CD4-positive, alpha-beta T cell treated with Interleukin-1 beta for 1 hour (primary cell): ENCODE measurements around the gene MTIF2.
A peak's percentile ranks its signal among the peaks of the same experiment; 100 is the strongest.
"Not testable (repeated sequence)": the region's sequence is repeated elsewhere in the genome, so short reads cannot be mapped to it uniquely, and the experiment has no call there.

Source experiments
- DNase-seq, 2 donors: peaks; one replicate each; pipeline ENCODE4 v3.0.0-alpha.2; 2020 to 2022

Gene MTIF2

DNA sequence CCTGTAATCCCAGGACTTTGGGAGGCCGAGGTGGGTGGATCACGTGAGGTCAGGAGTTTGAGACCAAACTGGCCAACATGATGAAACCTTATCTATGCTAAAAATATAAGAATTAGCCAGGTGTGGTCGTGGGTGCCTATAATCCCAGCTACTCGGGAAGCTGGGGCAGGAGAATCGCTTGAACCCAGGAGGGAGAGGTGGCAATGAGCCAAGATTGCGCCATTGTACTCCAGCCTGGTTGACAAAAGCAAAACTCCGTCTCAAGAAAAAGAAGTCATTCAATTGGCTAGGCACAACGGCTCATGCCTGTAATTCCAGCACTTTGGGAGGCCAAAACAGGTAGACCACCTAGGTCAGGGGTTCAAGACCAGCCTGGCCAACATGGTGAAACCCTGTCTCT is 27.4 kb downstream of the MTIF2 start:
- not testable (repeated sequence) for DNase-seq

GRCh38 chr2:55239656-55240222 is 29.3 kb downstream of the MTIF2 start:
- no peak for DNase-seq

DNA sequence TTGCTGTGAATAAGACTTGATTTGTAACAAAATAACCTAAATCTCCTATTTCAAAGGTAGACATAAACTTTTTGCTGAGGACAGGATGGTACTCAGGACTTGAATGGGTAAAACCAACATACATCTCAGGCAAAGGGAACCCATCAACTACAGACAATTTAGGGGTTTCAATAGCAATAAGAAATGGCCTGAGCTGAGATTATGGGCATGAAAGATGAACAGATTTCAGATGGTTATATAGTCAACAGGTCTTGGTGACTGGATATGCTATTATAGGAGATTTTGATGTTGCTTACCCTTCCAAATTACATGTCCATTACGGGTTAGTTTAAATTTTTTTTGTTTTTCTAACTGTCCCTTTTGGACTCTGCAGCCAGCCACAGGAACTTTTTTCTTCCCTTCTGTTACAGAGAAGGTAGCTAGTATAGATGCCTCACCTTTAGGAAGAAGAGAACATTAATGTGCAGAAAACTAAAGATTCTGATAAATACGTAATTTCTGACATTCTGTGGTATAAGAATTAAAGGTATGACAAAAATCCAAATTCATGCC is 32.0 kb downstream of the MTIF2 start:
- no peak for DNase-seq

- no peak for DNase-seq
Measured at GRCh38 chr2:55235724-55236538, 33.1 kb downstream of the MTIF2 start.

DNA sequence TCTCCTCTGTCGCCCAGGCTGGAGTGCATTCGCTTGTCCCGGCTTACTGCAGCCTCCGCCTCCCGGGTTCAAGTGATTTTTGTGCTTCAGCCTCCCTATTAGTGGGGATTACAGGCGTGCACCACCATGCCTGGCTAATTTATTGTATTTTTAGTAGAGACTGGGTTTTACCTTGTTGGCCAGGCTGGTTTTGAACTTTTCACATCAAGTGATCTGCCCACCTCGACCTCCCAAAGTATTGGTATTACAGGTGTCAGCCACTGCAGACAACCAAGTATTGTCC is 35.4 kb downstream of the MTIF2 start:
- no peak for DNase-seq

- DNase-seq, result peak; percentile 70 to 74
Measured at GRCh38 chr2:55232863-55233657, 36.0 kb downstream of the MTIF2 start.

DNA sequence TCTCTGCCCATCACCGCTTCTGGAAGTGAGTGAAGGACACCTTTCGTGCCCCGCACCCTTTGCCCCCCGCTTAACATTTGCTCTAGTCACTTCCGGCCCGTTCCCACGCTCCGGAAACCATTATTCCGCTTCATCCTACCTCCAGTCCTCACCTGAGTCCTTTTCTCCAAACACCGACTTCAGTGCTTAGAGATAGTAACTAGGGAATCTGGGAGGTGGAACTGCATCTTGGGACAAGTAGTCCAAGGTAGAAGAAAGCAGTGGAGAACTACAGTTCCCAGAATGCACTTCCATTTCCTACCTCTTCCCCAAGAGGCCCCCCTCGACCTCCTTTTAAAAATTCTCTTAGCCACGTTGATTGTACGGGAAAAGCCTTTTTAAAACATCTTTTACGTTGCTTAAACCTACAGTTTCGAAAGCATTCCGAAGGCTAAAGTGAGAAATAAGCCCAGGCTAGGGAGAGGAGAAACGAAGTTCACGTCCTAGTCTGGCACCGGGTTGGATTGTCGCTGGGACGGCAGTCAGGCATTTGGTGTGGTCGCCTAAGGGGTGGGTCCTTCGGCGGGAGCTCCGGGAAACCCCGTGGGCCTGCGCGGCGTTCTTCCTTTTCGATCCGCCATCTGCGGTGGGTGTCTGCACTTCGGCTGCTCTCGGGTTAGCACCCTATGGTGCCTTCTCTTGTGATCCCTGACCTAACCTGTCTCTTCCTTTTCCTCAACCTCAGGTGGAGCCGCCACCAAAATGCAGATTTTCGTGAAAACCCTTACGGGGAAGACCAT is 36.8 kb downstream of the MTIF2 start, which contains the start of the genes CLHC1 and RPS27A:
CLHC1 (minus strand) TSS at position 210 of the 779 bp plus-strand sequence. CDS start 9,882 bp downstream, outside the sequence.
RPS27A (plus strand) TSS at position 605 of the 779 bp plus-strand sequence; CDS start at position 742, 137 bp downstream.
- DNase-seq, result peak; percentile 91 to 94

GRCh38 chr2:55231546-55232083 is 37.4 kb downstream of the MTIF2 start:
- no peak for DNase-seq

GRCh38 chr2:55230551-55230950 is 38.5 kb downstream of the MTIF2 start:
- DNase-seq, result no peak

DNA sequence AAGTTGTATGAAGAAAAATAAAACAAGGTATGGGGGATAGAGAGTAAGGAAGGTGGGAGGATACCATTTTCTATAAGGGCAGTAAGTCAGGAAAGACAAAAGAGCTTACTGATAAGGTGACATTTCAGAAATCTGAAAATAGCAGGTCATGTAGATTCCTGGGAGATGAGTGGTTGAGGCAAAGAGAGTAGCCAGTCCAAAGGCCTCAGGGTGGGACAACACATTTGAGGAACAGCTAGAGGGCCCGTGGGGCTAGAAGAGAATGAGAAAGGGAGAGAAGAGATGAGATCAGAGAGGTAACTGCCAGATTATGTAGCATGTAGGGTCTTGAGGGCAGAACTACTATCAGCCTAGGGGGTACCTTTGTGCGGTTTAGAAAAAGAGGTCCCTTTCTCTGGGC is 39.8 kb downstream of the MTIF2 start:
- no peak for DNase-seq

DNA sequence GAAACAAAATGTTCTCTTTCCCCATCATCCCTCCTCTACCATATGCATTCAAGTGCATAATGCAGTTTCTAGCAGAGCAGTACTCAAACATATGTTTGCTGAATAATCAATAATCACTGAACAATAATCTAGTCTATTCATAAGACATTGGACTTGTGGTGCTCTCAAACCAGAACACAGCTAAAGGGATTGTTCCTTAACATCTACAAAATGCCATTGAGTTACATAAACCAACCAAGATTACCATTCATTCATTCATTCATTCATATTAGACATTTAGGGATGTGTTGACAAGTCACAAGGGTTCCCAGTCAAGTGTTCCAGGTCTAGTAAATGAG is 40.8 kb downstream of the MTIF2 start:
- no peak for DNase-seq

DNA sequence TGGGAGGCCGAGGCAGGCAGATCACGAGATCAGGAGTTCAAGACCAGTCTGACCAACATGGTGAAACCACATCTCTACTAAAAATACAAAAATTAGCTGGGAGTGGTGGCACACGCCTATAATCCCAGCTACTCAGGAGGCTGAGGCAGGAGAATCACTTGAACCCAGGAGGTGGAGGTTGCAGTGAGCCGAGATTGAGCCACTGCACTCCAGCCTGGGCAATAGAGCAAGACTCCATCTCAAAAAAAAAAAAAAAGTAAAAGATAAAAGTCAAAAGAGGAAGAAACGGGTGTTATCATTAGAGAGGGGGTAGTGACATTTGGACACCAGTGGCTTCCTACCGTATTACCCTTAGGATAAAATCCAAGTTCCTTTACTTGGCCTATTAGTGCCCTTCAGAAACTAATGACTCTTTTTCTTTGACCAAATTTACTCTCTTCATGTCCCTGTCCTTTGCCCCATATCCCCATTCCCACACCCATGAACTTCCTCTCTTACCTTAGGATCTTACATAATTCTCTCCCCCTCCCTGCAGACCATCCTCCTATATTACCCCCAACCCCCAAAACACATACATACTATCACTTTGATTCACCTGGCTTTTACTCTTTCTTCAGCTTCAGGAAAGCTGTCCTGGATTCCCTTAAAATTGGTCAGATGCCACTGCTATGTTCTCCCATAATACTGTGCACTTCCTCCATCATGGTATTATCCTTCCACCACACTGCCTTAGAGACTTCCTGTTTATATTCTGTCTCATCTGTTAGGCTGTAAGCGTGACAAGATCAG is 41.4 kb downstream of the MTIF2 start:
- DNase-seq, result not testable (repeated sequence)

- DNase-seq, result no peak
Measured at GRCh38 chr2:55225481-55226020, 43.5 kb downstream of the MTIF2 start.

GRCh38 chr2:55224761-55225261 is 44.2 kb downstream of the MTIF2 start:
- DNase-seq, result no peak

GRCh38 chr2:55223958-55224760 is 44.9 kb downstream of the MTIF2 start:
- DNase-seq, result no peak

GRCh38 chr2:55213822-55214221 is 55.2 kb downstream of the MTIF2 start:
- no peak for DNase-seq

GRCh38 chr2:55204950-55205349 is 64.1 kb downstream of the MTIF2 start:
- no peak for DNase-seq

DNA sequence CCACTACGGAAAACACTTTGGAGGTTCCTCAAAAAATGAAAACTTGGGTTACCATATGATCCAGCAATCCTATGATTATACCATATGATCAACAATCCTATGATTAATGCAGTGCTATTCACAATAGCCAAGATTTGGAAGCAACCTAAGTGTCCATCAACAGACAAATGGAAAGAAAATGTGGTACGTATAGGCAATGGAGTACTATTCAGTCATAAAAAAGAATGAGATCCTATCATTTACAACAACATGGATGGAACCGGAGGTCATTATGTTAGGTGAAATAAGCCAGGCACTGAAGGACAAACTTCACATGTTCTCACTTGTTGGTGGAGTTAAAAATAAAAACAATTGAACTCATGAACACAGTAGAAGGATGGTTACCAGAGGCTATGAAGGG is 64.5 kb downstream of the MTIF2 start:
- DNase-seq, result no peak

DNA sequence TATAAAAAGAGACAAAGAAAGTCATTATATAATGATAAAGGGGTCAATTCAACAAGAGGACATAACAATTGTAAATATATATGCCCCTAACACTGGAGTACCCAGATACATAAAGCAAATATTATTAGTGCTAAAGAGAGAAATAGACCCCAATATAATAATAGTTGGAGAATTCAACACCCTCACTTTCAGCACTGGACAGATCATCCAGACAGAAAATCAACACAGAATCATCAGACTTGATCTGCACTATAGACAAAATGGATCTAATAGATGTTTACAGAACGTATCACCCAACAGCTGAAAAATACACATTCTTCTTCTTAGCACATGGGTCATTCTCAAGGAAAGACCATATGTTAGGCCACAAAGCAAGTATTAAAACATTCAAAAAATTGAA is 68.6 kb downstream of the MTIF2 start:
- DNase-seq, result no peak

DNA sequence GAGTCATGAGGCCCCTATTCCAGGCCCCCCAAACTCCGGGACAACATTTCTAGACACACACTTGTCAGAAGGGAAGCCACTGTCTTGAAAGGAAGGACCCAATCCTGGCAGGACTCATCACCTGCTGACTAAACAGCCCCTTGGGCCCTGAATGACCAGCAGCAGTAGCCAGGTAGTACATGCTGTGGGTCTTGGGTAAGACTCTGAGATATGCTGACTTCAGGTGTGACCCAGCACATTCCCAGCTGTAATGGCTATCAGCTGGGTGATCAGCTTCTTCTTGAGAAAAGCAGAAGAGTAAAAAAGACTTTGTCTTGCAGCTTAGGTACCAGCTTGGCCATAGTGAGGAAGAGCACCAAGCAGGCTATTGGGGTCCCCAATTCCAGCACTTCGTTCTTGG is 72.5 kb downstream of the MTIF2 start:
- DNase-seq, result no peak
